ENCODE results near the gene MLXIPL.
A peak's percentile ranks its signal among the peaks of the same experiment; 100 is the strongest.
"Not testable (repeated sequence)": the region's sequence is repeated elsewhere in the genome, so short reads cannot be mapped to it uniquely, and the experiment has no call there.

MLXIPL gene

DNA sequence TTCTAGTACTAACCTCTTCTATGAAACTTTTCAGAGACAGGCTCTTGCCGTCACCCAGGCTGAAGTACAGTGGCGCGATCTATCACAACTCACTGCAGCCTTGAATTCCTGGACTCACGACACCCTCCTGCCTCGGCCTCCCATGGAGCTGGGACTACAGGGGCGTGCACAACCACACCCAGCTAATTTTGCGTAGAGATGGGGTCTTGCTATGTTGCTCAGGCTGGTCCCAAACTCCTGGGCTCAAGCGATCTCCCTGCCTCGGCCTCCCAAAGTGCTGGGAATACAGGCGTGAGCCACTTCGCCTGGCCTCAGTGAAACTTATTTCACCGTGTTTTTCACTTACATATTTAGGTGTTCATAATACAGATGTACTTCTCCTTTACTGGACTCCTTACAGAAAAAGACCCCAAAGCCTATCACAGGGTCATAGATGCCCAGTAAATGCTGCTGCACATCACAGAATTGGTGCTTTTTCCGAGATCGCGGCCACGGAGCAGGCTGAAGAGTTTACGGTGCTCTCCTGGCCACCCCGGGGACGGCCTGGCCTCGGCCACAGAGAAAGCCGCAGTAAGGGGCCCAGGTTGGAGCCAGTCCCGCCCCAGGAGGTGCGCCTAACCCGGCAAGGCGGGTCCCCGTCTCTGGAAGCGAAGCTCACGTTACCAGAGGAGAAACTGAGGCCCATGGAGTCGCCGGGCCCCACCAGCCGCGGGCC is 46.5 kb downstream of the MLXIPL start:
- no peak for DNase-seq (ENCODE audit: low spot score)

DNA sequence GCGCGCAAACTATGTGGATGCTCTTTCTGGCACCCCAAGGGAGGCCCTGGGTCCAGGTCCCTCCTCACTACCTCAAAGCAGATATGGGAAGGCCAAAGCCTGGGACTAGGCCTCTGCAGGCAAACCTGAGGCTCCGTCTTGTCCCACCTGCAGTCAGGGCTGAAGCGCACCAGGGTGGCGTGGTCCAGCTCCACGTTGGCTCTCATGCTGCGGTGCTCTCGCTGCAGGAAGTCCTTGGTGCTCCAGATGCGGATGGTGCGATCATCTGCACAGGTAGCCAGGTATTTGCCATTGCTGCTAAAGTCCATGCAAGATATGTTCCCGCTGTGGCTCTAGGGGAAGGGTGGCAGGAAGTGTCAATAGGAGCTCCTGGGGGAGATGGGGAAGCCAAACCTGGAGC is 50.5 kb downstream of the MLXIPL start:
- no peak for DNase-seq (ENCODE audit: low spot score)

DNA sequence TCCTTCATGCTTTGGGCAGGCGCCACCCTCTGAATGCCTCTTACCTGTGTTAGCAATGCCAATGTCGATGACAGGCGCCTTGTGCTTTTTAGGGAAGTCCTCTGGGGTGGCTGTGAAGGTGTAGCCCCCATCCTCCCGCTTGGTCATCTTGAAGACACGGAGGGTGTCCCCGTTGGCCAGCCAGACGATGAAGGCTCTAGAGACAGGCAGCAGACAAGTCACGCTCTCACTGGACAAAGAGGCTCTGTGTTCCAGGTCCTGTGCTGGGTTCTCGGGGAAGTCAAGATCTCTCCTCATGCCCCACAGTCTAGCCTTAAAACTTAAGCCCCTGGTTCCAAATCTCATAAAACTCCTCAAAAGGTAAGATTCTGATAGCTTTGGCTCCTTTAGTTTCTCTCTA is 51.0 kb downstream of the MLXIPL start:
- no peak for DNase-seq (ENCODE audit: low spot score)

DNA sequence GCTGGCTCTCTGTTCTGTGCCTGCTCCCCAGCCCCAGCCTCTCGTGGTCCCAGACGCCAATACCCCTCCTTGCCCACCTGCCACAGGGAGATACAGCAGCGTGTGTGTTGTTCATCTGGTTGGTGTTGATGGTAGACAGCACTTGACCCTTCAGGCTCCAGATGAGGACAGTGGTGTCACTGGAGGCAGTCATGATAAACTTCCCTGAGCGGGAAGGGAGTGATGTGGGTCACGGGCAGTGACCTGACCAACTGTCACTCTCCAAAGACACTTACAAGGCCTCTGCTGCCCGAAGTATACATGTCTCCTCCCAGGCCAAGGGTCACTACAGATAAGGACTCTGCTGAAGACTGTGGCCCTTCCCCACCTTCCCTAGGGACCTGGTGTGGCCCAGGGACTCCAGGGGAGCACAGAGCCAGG is 51.5 kb downstream of the MLXIPL start:
- DNase-seq (ENCODE audit: low spot score) = no peak

DNA sequence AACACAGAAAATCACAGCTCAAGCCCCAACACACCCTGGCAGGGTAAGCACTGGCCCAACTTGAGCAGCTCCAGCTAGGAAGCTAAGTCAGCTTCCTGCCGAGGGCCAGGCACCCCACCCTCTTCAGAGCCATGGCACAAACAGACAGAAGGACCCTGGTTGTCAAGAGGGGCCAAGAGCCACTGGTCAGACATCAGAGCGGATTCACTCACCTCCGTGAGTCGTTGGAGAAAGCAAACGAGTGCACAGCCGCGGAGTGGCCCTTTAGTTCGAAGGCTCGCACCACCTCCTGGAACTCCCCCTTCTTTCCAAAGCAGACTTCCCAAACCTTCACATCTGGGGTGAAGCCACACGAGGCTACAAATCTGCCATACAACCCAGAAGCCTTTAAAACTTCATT is 53.3 kb downstream of the MLXIPL start:
- no peak for DNase-seq (ENCODE audit: low spot score)

DNA sequence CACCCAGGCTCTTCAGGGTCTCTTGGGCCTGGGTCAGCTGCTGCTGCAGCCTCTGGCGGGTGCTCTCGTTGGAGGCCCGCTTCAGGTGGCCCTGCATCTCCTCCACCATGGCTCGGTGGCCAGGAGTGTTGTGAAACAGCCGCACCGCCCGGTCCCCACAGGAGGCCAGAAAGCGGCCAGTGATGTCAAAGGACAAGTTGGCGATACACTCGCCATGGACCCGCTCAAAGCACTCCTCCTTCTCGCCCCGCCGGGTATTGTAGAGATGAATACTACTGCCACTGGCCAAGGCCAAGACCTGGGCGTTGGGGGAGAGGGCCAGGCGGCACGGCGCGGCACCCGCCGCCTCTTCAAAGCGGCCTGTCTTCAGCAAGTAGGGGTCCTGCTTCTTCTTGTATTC is 53.8 kb downstream of the MLXIPL start:
- no peak for DNase-seq (ENCODE audit: low spot score)

DNA sequence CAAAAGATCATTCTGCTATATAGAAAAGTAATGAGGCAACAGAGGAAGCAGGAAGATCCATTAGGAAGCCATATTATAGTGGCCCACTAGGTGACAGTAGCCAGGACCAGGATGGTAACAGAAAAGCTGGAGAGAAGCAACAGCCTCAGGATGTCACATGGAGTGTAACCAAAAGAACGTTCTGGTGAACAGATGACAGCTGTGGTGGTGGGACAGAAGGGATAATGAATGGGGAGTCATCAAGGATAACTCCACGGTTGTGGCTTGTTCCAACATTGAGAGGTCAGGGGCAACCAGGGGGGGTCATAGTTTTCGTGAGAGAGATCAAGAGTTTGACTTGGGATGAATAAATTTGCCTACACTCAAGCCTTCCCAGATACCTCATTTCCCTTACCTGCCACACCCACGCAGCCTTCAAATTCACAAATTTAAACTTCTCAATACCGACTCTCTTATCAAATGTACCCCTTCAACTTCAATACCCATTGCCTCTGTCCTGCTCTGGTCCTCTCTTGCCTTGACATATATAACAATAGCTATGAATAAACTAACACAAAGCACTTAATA is 55.2 kb downstream of the MLXIPL start:
- DNase-seq (ENCODE audit: low spot score) = no peak

DNA sequence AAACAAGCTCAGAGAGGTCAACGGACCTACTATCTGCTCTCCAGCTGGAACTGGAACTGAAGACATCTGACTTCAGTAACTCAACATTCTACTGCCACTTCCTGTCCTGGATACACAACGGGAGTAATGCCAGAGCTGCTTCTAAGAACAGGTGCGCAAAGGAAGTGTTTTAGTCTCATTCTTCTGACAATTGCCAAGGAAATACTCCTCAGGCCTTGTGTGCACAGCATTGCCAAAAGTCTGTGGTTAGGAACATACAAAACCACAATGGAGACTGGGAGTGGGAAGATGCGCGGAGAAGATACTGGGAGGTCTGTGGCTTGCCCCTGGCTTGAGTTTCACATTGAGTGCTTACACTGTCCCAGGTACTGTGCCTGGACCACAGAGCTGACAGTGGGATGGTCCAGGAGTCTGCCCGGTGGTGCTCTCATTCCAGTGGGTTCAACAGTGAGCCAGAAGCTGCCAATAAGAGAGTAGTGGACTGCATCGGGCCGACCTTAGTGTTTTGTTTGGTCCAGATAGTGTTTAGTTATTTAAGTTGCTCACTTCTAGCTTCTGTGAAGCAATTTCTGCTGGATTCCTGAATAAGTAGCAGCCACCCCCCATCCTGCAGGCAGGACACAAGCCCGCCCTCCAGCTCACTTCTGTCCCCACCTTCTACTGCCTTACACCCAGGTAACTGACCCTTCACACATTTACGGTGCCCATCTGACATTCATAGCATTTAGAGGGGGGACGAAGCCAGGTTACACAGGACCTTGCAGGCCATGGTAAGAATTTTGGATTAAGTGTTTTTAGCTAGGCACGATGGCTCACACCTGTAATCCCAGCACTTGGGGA is 56.3 kb downstream of the MLXIPL start:
- no peak for DNase-seq (ENCODE audit: low spot score)

DNA sequence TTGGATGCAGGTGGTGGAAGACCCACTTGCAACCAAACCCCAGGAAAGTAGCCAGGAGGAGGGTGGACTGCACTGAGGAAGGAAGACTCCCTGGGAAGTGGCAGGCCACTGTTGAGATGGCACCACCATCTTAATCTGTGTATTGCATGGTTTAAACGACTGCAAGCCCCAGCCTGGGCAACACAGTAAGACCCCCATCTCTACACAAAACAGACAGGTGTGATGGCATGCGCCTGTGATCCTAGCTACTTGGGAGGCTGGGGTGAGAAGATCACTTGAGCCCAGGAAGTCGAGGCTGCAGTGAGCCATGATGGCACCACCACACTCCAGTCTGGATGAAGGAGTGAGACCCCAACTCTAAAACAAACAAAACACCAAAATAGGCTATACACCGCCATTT is 57.2 kb downstream of the MLXIPL start:
- DNase-seq (ENCODE audit: low spot score) = no peak

DNA sequence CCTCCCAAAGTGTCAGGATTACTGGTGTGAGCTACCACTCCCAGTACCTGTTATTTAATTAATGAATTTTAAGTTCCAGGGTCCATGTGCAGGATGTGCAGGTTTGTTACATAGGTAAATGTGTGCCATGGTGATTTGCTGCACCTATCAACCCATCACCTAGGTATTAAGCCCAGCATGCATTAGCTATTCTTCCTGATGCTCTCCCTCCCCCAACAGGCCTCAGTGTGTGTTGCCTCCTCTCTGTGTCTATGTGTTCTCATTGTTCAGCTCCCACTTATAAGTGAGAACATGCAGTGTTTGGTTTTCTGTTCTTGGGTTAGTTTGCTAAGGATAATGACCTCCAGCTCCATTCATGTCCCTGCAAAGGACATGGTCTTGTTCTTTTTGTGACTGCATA is 57.9 kb downstream of the MLXIPL start:
- not testable (repeated sequence) for DNase-seq (ENCODE audit: low spot score)

DNA sequence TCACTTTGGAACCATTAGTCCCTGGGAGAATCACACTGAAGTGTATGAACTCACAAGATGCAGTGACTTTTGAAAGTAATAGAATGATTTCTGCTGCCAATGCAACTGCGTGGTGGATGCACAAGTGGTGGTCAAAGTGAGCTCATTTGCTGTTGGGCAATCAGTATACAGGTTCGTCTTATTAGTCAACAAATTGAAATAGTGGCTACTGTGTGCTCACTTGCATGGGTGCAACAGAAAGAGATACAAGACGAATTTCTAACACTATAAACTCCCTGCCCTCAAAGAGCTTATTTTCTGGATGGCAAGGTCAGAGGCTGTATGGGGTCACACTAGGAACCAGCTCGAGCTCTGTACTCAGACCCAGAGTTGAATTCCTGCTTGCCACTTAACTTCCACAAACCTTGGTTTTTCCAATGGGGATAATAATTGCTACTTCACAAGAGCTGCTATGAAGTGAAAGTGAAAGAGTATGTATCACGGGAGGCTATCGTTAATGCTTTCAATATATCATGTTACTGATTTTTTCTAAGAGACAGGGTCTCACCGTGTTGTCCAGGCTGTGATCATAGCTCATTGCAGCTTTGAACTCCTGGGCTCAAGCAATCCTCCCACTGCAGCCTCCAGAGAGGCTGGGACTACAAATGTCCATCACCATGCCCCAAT is 58.5 kb downstream of the MLXIPL start:
- no peak for DNase-seq (ENCODE audit: low spot score)

DNA sequence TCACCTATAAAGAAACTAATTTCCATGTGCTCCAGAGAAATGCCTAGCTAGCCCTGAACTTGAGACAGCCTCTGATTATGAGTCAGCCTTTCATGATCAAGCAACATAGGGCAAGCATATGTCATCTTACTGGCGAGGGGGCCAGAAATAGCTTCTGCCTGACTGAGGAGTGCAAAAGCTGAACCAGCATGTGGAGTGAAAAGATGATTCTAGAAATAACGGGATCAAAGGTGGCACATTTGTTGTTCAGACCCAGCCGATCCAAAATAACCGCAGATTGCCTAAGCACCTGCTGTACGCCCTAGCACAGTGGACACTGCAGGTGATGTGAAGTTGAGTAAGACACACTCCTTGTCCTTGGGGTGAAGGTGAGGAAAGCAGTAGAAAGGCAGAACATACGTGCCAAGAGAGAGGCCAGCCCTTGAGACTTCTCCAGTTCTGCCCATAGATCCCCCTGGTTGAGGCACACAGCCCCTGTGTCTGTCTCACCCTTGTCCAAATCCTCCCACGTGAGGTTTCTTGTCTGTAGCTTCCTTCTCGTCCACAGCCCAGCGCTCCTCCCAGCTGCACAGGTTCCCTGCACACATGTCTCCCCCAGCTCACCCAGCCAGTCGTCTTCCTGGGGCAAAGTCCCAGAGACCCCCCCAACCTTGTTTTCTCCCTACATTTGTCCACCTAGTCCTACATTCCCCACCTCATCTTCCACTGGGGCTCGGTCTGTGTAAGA is 64.0 kb downstream of the MLXIPL start:
- peak; percentile 87 for DNase-seq (ENCODE audit: low spot score)

DNA sequence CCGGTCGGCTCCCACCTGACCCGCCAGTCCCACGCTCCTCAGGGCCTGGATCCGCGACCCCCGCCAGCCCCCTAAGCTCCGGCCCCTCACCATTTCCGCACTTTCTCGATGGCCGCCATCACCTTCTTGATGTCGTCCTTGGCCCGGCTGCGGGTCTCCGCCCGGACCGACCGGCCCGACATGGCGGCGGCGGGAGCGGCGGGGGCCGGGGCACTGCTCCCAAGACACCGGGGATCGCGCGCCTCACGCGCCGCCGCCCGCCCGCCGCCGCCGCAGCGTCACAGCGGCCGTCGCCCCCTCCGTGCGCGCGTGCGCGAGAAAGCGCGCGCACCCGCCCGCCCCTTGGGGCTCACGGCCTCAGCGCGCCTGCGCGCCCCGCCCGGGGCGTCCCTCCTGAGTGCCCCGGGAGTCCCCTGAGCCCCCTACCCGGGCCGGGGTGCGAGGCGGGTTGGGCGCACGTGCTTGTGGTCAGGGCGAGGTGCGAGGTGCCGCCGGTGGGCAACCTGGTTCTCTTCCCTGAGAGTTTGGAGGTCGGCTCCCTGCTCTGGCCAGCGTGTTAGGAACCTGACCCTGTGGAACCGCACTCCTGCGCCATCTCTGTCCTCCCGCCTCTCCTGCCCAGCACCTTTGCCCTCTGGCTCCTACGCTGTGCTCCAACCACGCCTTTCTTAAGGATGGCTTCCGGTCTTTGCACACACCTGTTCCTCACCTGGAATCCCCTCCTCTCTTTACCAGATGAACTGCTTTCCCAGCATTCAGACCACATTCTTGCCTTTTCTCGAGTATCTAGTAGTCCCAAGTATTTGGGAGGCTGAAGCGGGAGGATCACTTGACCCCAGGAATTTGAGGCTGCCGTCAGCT is 66.7 kb downstream of the MLXIPL start, which contains the start of gene BCL7B:
Gene BCL7B (minus strand): TSS at position 294 of the 861 bp plus-strand sequence. CDS start 112 bp downstream, at position 182.
- DNase-seq (ENCODE audit: low spot score) = peak; percentile 98

DNA sequence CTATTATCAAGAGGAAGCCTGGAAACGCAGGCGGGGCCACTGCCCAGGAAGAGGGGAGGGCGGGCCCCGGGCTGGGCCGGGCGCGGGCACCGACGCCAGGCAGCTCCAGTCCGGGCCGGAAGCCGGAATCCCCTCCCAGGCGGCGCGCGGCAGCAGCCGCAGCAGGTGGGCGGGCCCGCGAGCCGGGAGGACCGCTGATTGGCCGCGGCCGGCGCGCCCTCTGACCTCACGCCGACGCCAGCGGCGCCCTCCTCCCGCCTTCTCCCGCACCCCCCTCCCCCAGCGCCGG is 67.3 kb downstream of the MLXIPL start:
- peak; percentile 98 for DNase-seq (ENCODE audit: low spot score)

DNA sequence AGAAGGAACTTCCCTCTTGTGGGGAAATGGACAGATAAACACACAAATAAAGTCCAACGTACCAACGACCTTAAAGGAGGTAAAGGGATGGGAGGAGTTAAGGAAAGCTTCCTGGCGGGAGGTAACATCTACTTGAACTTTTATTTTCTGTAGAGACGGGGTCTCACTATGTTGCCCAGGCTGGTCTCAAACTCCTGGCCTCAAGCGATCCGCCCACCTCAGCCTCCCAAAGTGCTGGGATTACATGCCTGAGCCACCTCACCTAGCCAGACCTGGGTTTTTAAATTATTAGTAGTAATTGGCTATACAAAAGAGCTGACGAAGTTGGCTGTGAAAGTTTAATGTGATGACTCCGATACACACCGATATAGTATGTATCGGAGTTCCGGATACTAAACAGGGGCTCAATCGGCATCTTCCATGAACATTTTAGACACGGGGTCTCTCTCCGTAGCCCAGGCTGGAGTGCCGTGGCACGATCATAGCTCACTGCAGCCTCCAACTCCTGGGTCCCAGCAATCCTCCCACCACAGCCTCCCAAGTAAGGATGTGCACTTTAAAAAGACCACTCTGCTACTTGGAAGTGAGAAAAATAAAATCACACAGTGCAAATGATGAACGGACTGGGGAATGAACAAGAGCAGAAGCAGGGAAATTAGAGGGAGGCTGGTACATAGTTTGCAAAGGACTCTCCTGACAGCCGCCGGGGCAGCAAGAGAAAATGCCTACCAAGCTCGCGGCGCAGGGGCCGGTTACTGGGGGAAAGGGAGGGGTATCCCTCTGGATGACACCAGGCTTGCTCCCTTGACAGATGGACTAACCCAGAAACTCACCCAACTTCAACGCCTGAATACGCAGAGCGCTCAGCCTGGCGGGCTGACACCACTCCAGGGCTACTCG is 67.9 kb downstream of the MLXIPL start:
- no peak for DNase-seq (ENCODE audit: low spot score)

DNA sequence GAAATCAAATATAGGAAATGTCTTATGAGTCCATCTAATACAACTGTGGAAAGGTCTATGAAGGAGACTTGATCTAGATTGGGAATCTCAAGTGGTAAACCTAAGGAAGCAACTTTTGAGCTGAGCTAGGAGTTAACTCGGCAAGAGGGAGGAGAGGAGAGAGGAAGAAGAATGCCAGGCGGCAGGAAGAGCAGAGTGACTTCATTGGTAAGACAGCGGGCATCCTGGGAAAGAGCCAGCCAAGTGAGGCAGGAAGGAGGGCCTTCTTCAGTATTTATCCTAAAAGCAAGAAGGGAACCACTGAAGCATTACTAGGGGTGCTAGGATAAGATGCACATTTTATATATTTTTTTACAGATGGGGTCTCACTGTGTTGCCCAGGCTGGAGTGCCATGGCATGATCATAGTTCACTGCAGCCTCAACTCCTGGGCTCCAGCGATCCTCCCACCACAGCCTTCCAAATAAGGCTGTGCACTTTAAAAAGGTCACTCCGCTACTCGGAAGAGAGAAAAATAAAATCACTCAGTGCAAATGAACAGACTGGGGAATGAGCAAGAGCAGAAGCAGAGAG is 68.8 kb downstream of the MLXIPL start:
- no peak for DNase-seq (ENCODE audit: low spot score)

DNA sequence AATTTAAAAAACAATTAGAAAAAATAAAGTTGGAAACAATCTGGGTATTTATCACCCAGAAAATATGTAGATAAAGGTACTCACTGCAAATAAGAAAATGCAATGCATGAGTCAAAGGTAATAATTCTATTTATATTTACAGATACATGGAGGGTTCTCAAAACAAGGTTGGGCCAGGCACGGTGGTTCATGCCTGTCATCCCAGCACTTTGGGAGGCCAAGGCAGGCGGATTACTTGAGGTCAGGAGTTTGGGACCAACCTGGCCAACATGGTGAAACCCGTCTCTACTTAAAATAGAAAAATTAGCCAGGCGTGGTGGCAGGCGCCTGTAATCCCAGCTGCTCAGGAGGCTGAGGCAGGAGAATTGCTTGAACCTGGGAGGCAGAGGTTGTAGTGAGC is 74.2 kb downstream of the MLXIPL start:
- DNase-seq (ENCODE audit: low spot score) = not testable (repeated sequence)

DNA sequence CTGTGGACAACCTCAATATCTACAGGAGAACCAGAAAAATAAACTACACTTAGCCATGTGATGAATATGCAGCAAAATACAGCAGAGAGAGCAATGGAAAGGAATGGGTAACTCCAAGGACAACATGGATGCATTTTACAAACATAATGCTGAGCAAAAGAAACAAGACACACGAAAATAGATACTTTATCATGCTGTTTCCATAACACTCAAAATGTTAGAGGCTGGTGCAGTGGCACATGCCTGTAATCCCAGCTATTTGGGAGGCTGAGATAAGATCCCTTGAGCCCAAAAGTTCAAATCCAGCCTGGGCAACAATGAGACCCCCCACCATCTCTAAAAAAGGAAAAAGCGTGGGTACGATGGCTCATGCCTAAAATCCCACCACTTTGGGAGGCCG is 75.1 kb downstream of the MLXIPL start:
- no peak for DNase-seq (ENCODE audit: low spot score)

DNA sequence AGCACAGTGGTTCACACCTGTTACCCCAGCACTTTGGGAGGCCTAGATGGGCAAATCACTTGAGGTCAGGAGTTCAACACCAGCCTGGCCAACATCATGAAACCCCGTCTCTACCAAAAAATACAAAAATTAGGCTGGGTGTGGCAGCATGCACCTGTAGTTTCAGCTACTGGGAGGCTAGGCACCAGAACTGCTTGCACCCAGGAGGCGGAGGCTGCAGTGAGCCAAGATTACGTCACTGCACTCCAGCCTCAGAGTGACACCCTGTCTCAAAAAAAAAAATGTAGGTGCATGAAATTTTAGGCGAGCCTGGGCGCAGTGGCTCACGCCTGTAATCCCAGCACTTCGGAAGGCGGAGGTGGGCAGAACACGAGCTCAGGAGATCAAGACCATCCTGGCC is 76.5 kb downstream of the MLXIPL start:
- no peak for DNase-seq (ENCODE audit: low spot score)

DNA sequence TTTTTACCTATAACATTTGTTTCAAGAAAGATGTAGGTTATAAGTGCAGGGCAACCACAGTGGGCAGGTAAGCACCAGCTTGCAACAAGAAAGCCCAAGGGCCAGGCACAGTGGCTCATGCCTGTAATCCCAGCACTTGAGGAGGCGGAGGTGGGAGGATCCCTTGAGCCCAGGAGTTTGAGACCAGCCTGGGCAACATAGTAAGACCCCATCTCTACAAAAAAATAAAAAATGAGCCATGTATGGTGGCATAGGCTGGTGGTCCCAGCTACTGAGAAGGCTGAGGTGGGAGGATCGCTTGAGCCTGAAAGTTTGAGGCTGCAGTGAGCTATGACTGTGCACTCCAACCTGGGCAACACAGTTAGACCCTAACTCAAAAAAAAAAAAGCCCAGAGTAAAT is 79.6 kb downstream of the MLXIPL start:
- DNase-seq (ENCODE audit: low spot score) = no peak
